ENCODE results near the gene BLVRA.

BLVRA gene

GRCh38 chr7:43749383-43749940 lies 9.0 kb upstream of the BLVRA start:
- DNase-seq (ENCODE audit: low read depth) = no peak

GRCh38 chr7:43750016-43750887 lies 8.2 kb upstream of the BLVRA start:
- no peak for DNase-seq (ENCODE audit: low read depth)

- no peak for DNase-seq (ENCODE audit: low read depth)
Observed at GRCh38 chr7:43752411-43752810, 6.1 kb upstream of the BLVRA start.

GRCh38 chr7:43753271-43753810 lies 5.1 kb upstream of the BLVRA start:
- DNase-seq (ENCODE audit: low read depth) = no peak

GRCh38 chr7:43753843-43754242 lies 4.6 kb upstream of the BLVRA start:
- no peak for DNase-seq (ENCODE audit: low read depth)

- DNase-seq (ENCODE audit: low read depth) = no peak
Observed at GRCh38 chr7:43754596-43754995, 3.9 kb upstream of the BLVRA start.

GRCh38 chr7:43756368-43757072 lies 2.0 kb upstream of the BLVRA start:
- DNase-seq (ENCODE audit: low read depth) = peak; percentile 54

- DNase-seq (ENCODE audit: low read depth) = no peak
Observed at GRCh38 chr7:43757073-43757720, 1.3 kb upstream of the BLVRA start.

- DNase-seq (ENCODE audit: low read depth) = peak; percentile 15
Observed at GRCh38 chr7:43758822-43759683, 573 bp downstream of the BLVRA start.

GRCh38 chr7:43760861-43761260 lies 2.4 kb downstream of the BLVRA start:
- DNase-seq (ENCODE audit: low read depth) = no peak

GRCh38 chr7:43761382-43761781 lies 2.9 kb downstream of the BLVRA start:
- DNase-seq (ENCODE audit: low read depth) = no peak

- no peak for DNase-seq (ENCODE audit: low read depth)
Observed at GRCh38 chr7:43761938-43762692, 3.6 kb downstream of the BLVRA start.

GRCh38 chr7:43763183-43763582 lies 4.7 kb downstream of the BLVRA start:
- DNase-seq (ENCODE audit: low read depth) = no peak

GRCh38 chr7:43764039-43764761 lies 5.7 kb downstream of the BLVRA start:
- no peak for DNase-seq (ENCODE audit: low read depth)

- no peak for DNase-seq (ENCODE audit: low read depth)
Observed at GRCh38 chr7:43764807-43765491, 6.5 kb downstream of the BLVRA start.

GRCh38 chr7:43766564-43766963 lies 8.1 kb downstream of the BLVRA start:
- no peak for DNase-seq (ENCODE audit: low read depth)

- DNase-seq (ENCODE audit: low read depth) = no peak
Observed at GRCh38 chr7:43767311-43767710, 8.8 kb downstream of the BLVRA start.

- no peak for DNase-seq (ENCODE audit: low read depth)
Observed at GRCh38 chr7:43768201-43768886, 9.9 kb downstream of the BLVRA start.

- DNase-seq (ENCODE audit: low read depth) = no peak
Observed at GRCh38 chr7:43768887-43769272, 10.4 kb downstream of the BLVRA start.

Measured in stromal cell of bone marrow (primary cell).